K562 (cell line): ENCODE data around the gene IL17RC. TPM values are rescaled to one million over a fixed set of nuclear protein-coding genes. Genes with fewer than 3 reads are reported as not detected.

Experiments
- ATF7 ChIP-seq: fragments of 450-650 bp; IDR thresholded peaks from 2 replicates; pipeline ENCODE4 v1.7.1; 2014; ENCODE audit warnings: mild to moderate bottlenecking, moderate library complexity
- BRD9 ChIP-seq: fragments of 450-650 bp; IDR thresholded peaks from 2 replicates; pipeline ENCODE4 v1.6.1; 2018; ENCODE audit warnings: low read depth; ENCODE audit not compliant: partially characterized antibody
- CBFA2T3 ChIP-seq: fragments of 450-650 bp; IDR thresholded peaks from 2 replicates; pipeline ENCODE4 v1.6.1; 2017
- CGGBP1 ChIP-seq: fragments of 250-450 bp; sonication (Bioruptor Pico); IDR thresholded peaks from 2 replicates; pipeline ENCODE4 v1.9.0; 2021; ENCODE audit warnings: mild to moderate bottlenecking
- GABPA ChIP-seq: fragments of 200-800 bp; sonication (Bioruptor generic); conservative IDR thresholded peaks from 2 replicates; pipeline ENCODE4 v1.6.1; 2016; ENCODE audit warnings: low read depth, missing genetic modification characterization, missing compliant biosample characterization
- MAFF ChIP-seq: IDR thresholded peaks from 2 replicates; pipeline ENCODE4 v1.6.1; 2012; ENCODE audit warnings: low read length, improper control_type of control experiment
- MCM3 ChIP-seq: fragments of 450-650 bp; IDR thresholded peaks from 2 replicates; pipeline ENCODE4 v1.6.1; 2016
- NCOA6 ChIP-seq: fragments of 450-650 bp; IDR thresholded peaks from 2 replicates; pipeline ENCODE4 v1.6.1; 2017; ENCODE audit warnings: mild to moderate bottlenecking
- NFE2L1 ChIP-seq: fragments of 450-650 bp; IDR thresholded peaks from 2 replicates; pipeline ENCODE4 v1.6.1; 2016; ENCODE audit warnings: missing genetic modification characterization, low read depth, mild to moderate bottlenecking, missing compliant biosample characterization, moderate library complexity, borderline replicate concordance
- NR2C1 ChIP-seq, 2 experiments: fragments of 450-650 bp; IDR thresholded peaks; 2 replicates each; pipeline ENCODE4 v1.6.1; 2017; ENCODE audit warnings: mild to moderate bottlenecking in 2 of 2, antibody characterized with exemption in 1 of 2, inconsistent platforms in 1 of 2, missing compliant biosample characterization in 1 of 2, missing genetic modification characterization in 1 of 2
- SREBF1 ChIP-seq: fragments of 150-350 bp; IDR thresholded peaks from 2 replicates; pipeline ENCODE4 v1.6.1; 2014; ENCODE audit warnings: antibody characterized with exemption, low read depth, low read length, borderline replicate concordance
- TAF9B ChIP-seq: fragments of 450-650 bp; IDR thresholded peaks from 2 replicates; pipeline ENCODE4 v1.6.1; 2018; ENCODE audit warnings: mild to moderate bottlenecking; ENCODE audit not compliant: partially characterized antibody
- TCF15 ChIP-seq: fragments of 250-450 bp; sonication (Bioruptor Pico); IDR thresholded peaks from 2 replicates; pipeline ENCODE4 v1.8.0; 2022; ENCODE audit warnings: moderate library complexity, mild to moderate bottlenecking, inconsistent platforms
- XRCC3 ChIP-seq: fragments of 450-650 bp; IDR thresholded peaks from 2 replicates; pipeline ENCODE4 v1.6.1; 2017; ENCODE audit warnings: mild to moderate bottlenecking, moderate library complexity
- YBX1 ChIP-seq: fragments of 450-650 bp; IDR thresholded peaks from 2 replicates; pipeline ENCODE4 v1.7.1; 2016; ENCODE audit warnings: mild to moderate bottlenecking
- ZBTB2 ChIP-seq: fragments of 450-650 bp; IDR thresholded peaks from 2 replicates; pipeline ENCODE4 v1.6.1; 2016; ENCODE audit warnings: antibody characterized with exemption
- ZFP30 ChIP-seq: fragments of 250-450 bp; sonication (Bioruptor Pico); IDR thresholded peaks from 2 replicates; pipeline ENCODE4 v1.8.0; 2022; ENCODE audit warnings: moderate library complexity, mild to moderate bottlenecking, inconsistent platforms, borderline replicate concordance
- ZFX ChIP-seq: sonication (generic); formaldehyde crosslinking; IDR thresholded peaks from 2 replicates; pipeline ENCODE4 v1.8.0; 2022; ENCODE audit warnings: mild to moderate bottlenecking, missing genetic modification reagents, moderate library complexity
- ZNF384 ChIP-seq: IDR thresholded peaks from 2 replicates; pipeline ENCODE4 v1.6.1; 2012; ENCODE audit warnings: low read depth, low read length, improper control_type of control experiment
- polyA plus RNA-seq, 8 experiments: library from polyadenylated mRNA; depleted of rRNA in 4 of 8; stranded (reverse) in 5 of 8; unstranded in 3 of 8; fragments of >200 nt; fragmentation: Nextera tagmentation in 2 of 8; fragmentation: Illumina TruSeq in 1 of 8; extraction: Ambion mirVana in 2 of 8; extraction: Trizol in 1 of 8; gene quantifications; 2 replicates each; pipeline versions ENCODE4 v1.2.1 to v1.2.3, GENCODE V29; 2011 to 2014; ENCODE audit warnings: inconsistent platforms in 1 of 8, missing spikeins in 1 of 8
- total RNA-seq, 7 experiments: library from RNA; depleted of rRNA in 6 of 7; stranded (reverse); fragments of >200 nt in 6 of 7; fragmentation: Illumina TruSeq in 2 of 7; extraction: Trizol in 2 of 7; gene quantifications; 2 replicates each; pipeline versions ENCODE4 v1.2.1 to v1.2.3, GENCODE V29; 2011 to 2021; ENCODE audit warnings: low replicate concordance in 1 of 7
- TF ChIP-seq, protein P1 (sequence below): sonication (generic); formaldehyde crosslinking; IDR thresholded peaks from 2 replicates; pipeline ENCODE4 v1.8.0; 2022; ENCODE audit warnings: missing genetic modification reagents, mild to moderate bottlenecking, moderate library complexity, borderline replicate concordance
- TF ChIP-seq, protein P2 (sequence below), 3 experiments: IDR thresholded peaks in 2 of 3; conservative IDR thresholded peaks in 1 of 3; 2 replicates each; pipeline ENCODE4 v1.5.1; 2011 to 2012; ENCODE audit warnings: low read length in 3 of 3, mild to moderate bottlenecking in 3 of 3, control low read depth in 2 of 3, improper control_type of control experiment in 1 of 3, inconsistent platforms in 1 of 3, low read depth in 1 of 3, mixed read lengths in 1 of 3, moderate library complexity in 1 of 3; ENCODE audit not compliant: insufficient read depth in 2 of 3

IL17RC gene
- total and polyA plus RNA-seq, 9 of the 15 experiments (the other 6 are each of a cell fraction or from before 2014, with no cell fraction given) = 0.15 to 11.4 (median 7.1) TPM; not detected in 1

DNA sequence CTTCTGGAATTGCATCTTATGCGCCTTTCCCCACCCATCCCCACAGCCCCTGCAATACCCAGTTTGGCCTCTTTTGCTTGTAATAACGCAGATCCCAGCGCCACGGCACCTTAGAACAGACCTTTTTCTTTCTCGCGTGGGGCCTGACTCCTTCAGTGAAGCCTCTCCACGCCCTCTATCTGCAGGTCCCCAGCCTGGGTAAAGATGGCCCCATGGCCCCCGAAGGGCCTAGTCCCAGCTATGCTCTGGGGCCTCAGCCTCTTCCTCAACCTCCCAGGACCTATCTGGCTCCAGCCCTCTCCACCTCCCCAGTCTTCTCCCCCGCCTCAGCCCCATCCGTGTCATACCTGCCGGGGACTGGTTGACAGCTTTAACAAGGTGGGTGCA, 17.3 kb downstream of the IL17RC start (continued):
- TF ChIP-seq ZFX (CRISPR knock-in tag) (peak; percentile 38; the same call in 1 of the 2 replicates), TAF9B (no peak), GABPA (tag) (no peak), ATF7 (no peak), ZFP30 (CRISPR knock-in tag) (no peak), ZBTB2 (no peak; the same call in 1 of the 2 replicates), CBFA2T3 (no peak), TCF15 (0 out of 2 replicates have a peak, but pooled peaks have one; percentile 15), NCOA6 (no peak), CGGBP1 (CRISPR knock-in tag) (no peak), MCM3 (no peak), ZNF384 (no peak), XRCC3 (no peak), NR2C1 (IDR thresholded peaks at IDR 0.05) (no peak), NR2C1 (tag; IDR thresholded peaks at IDR 0.05) (no peak), BRD9 (no peak), MAFF (no peak), NFE2L1 (no peak), SREBF1 (no peak), YBX1 (no peak)
- TF ChIP-seq, protein P1, sequence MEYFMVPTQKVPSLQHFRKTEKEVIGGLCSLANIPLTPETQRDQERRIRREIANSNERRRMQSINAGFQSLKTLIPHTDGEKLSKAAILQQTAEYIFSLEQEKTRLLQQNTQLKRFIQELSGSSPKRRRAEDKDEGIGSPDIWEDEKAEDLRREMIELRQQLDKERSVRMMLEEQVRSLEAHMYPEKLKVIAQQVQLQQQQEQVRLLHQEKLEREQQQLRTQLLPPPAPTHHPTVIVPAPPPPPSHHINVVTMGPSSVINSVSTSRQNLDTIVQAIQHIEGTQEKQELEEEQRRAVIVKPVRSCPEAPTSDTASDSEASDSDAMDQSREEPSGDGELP (CRISPR knock-in tag) = peak; percentile 41; the same call in 1 of the 2 replicates
- TF ChIP-seq, protein P2, sequence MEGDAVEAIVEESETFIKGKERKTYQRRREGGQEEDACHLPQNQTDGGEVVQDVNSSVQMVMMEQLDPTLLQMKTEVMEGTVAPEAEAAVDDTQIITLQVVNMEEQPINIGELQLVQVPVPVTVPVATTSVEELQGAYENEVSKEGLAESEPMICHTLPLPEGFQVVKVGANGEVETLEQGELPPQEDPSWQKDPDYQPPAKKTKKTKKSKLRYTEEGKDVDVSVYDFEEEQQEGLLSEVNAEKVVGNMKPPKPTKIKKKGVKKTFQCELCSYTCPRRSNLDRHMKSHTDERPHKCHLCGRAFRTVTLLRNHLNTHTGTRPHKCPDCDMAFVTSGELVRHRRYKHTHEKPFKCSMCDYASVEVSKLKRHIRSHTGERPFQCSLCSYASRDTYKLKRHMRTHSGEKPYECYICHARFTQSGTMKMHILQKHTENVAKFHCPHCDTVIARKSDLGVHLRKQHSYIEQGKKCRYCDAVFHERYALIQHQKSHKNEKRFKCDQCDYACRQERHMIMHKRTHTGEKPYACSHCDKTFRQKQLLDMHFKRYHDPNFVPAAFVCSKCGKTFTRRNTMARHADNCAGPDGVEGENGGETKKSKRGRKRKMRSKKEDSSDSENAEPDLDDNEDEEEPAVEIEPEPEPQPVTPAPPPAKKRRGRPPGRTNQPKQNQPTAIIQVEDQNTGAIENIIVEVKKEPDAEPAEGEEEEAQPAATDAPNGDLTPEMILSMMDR (IDR thresholded peaks at IDR 0.05 in 2 of 3, conservative IDR thresholded peaks at IDR 0.05 in 1 of 3; ENCODE audit: insufficient read depth in 2 of 3, low read depth in 1 of 3, low read length in 3 of 3) = peak; percentile 31 to 50 (median 34); a peak in 5 of 6 replicates
